IMR-90 (cell line): ENCODE measurements around the gene MAP3K5. TPM values are rescaled to one million over a fixed set of nuclear protein-coding genes. Genes with fewer than 3 reads are reported as not detected.

Experiments used
- ATAC-seq: fragments of 200-7000 bp; cut with Tn5 transposase; 2 replicates; pipeline ENCODE4 v1.9.1; 2020; ENCODE audit warnings: low read depth, mild to moderate bottlenecking, moderate library complexity
- BruUV-seq: library from RNA; stranded (reverse); fragments of 400-500 nt; replicated peaks from 2 replicates; lab custom pipeline; 2021; lab: Mats Ljungman, UMichigan
- CTCF ChIA-PET: fragments of 300-600 bp; formaldehyde crosslinking; extraction: SDS; loops from one replicate; lab custom pipeline; 2021; ENCODE audit warnings: antibody characterized with exemption; lab: Yijun Ruan, JAX
- POLR2A ChIA-PET: fragments of 300-600 bp; sonication (Branson Sonifier 250); formaldehyde crosslinking; loops from one replicate; lab custom pipeline; 2022; ENCODE audit warnings: antibody characterized with exemption; ENCODE audit not compliant: unreplicated experiment; lab: Charles Lee
- DNase-seq: peaks from one replicate; pipeline ENCODE4 v3.0.0; 2013
- H2AFZ ChIP-seq: replicated peaks from 2 replicates; pipeline ENCODE3; 2013; ENCODE audit warnings: low read length, mild to moderate bottlenecking; ENCODE audit not compliant: poor library complexity
- H2AK5ac ChIP-seq: 2 replicates; pipeline ENCODE4 v1.6.1; 2013; ENCODE audit warnings: low read depth, low read length, inconsistent platforms
- H2AK9ac ChIP-seq: replicated peaks from 2 replicates; pipeline ENCODE3; 2013; ENCODE audit warnings: mild to moderate bottlenecking, low read depth, low read length, moderate library complexity; ENCODE audit not compliant: poor library complexity
- H2BK120ac ChIP-seq: 2 replicates; pipeline ENCODE4 v1.6.1; 2013; ENCODE audit warnings: low read depth, low read length, inconsistent platforms
- H2BK15ac ChIP-seq: 3 replicates; pipeline ENCODE4 v1.6.1; 2013; ENCODE audit warnings: low read depth, low read length, inconsistent platforms
- H2BK20ac ChIP-seq: 2 replicates; pipeline ENCODE4 v1.6.1; 2013; ENCODE audit warnings: low read depth, mild to moderate bottlenecking, inconsistent platforms, low read length, moderate library complexity
- H2BK5ac ChIP-seq: 2 replicates; pipeline ENCODE4 v1.6.1; 2013; ENCODE audit warnings: mild to moderate bottlenecking, low read depth, low read length, inconsistent platforms; ENCODE audit not compliant: poor library complexity, severe bottlenecking
- H3K14ac ChIP-seq: replicated peaks from 2 replicates; pipeline ENCODE4 v1.6.1; 2013; ENCODE audit warnings: low read depth, low read length, inconsistent platforms
- H3K18ac ChIP-seq: 2 replicates; pipeline ENCODE4 v1.6.1; 2013; ENCODE audit warnings: low read depth, low read length, control low read depth
- H3K23ac ChIP-seq: 2 replicates; pipeline ENCODE4 v1.6.1; 2013; ENCODE audit warnings: low read depth, low read length, inconsistent platforms
- H3K27ac ChIP-seq: 2 replicates; pipeline ENCODE4 v1.5.1; 2013; ENCODE audit warnings: mild to moderate bottlenecking, control low read depth, low read length; ENCODE audit not compliant: insufficient read depth
- H3K27me3 ChIP-seq: 2 replicates; pipeline ENCODE4 v1.6.1; 2013; ENCODE audit warnings: low read length; ENCODE audit not compliant: control insufficient read depth, insufficient read depth
- H3K36me3 ChIP-seq: 2 replicates; pipeline ENCODE4 v1.6.1; 2013; ENCODE audit warnings: low read length, mixed read lengths; ENCODE audit not compliant: control insufficient read depth, insufficient read depth
- H3K4ac ChIP-seq: 2 replicates; pipeline ENCODE4 v1.6.1; 2013; ENCODE audit warnings: low read depth, low read length, inconsistent platforms
- H3K4me1 ChIP-seq: 2 replicates; pipeline ENCODE4 v1.6.1; 2013; ENCODE audit warnings: low read length, mixed read lengths; ENCODE audit not compliant: control insufficient read depth, insufficient read depth
- H3K4me2 ChIP-seq: 2 replicates; pipeline ENCODE4 v1.6.1; 2013; ENCODE audit warnings: low read depth, mild to moderate bottlenecking, control low read depth, low read length, moderate library complexity
- H3K4me3 ChIP-seq: 2 replicates; pipeline ENCODE4 v1.5.1; 2013; ENCODE audit warnings: low read depth, mild to moderate bottlenecking, control low read depth, low read length, moderate library complexity; ENCODE audit not compliant: insufficient read depth
- H3K56ac ChIP-seq: 2 replicates; pipeline ENCODE4 v1.6.1; 2013; ENCODE audit warnings: low read length, inconsistent platforms; ENCODE audit not compliant: insufficient read depth; ENCODE audit errors: extremely low read depth
- H3K79me1 ChIP-seq, 2 experiments: 2 replicates each; pipeline ENCODE4 v1.6.1; 2013; ENCODE audit warnings: low read length in 2 of 2, inconsistent platforms in 1 of 2, low read depth in 1 of 2
- H3K9ac ChIP-seq: 2 replicates; pipeline ENCODE4 v1.6.1; 2013; ENCODE audit warnings: low read depth, low read length, control low read depth
- H3K9me1 ChIP-seq: 2 replicates; pipeline ENCODE4 v1.6.1; 2013; ENCODE audit warnings: low read length, inconsistent platforms; ENCODE audit not compliant: insufficient read depth
- H3K9me3 ChIP-seq: 2 replicates; pipeline ENCODE4 v1.6.1; 2013; ENCODE audit warnings: low read length; ENCODE audit not compliant: control insufficient read depth, insufficient read depth
- H4K20me1 ChIP-seq: 2 replicates; pipeline ENCODE4 v1.6.1; 2013; ENCODE audit warnings: low read length, inconsistent platforms; ENCODE audit not compliant: insufficient read depth
- H4K5ac ChIP-seq: 2 replicates; pipeline ENCODE4 v1.6.1; 2013; ENCODE audit warnings: mild to moderate bottlenecking, low read depth, low read length, control low read depth
- H4K8ac ChIP-seq, 2 experiments: 2 replicates each; pipeline ENCODE4 v1.6.1; 2013; ENCODE audit warnings: low read depth in 2 of 2, low read length in 2 of 2, control low read depth in 1 of 2, inconsistent platforms in 1 of 2
- H4K91ac ChIP-seq: 2 replicates; pipeline ENCODE4 v1.6.1; 2013; ENCODE audit warnings: low read depth, low read length, inconsistent platforms; ENCODE audit not compliant: insufficient read depth
- BHLHE40 ChIP-seq: fragments of 150-350 bp; IDR thresholded peaks from 2 replicates; pipeline ENCODE4 v1.6.1; 2016; ENCODE audit warnings: mild to moderate bottlenecking, low read depth, low read length
- CEBPB ChIP-seq: IDR thresholded peaks from 2 replicates; pipeline ENCODE4 v1.6.1; 2012; ENCODE audit warnings: low read depth, low read length, improper control_type of control experiment
- CHD1 ChIP-seq: IDR thresholded peaks from 2 replicates; pipeline ENCODE4 v1.6.1; 2012; ENCODE audit warnings: low read depth, low read length, improper control_type of control experiment
- FOS ChIP-seq: fragments of 150-350 bp; IDR thresholded peaks from 2 replicates; pipeline ENCODE4 v1.6.1; 2016; ENCODE audit warnings: low read depth, low read length
- MAFK ChIP-seq: IDR thresholded peaks from 2 replicates; pipeline ENCODE4 v1.6.1; 2012; ENCODE audit warnings: low read depth, low read length, improper control_type of control experiment
- MAZ ChIP-seq: IDR thresholded peaks from 2 replicates; pipeline ENCODE4 v1.6.1; 2012; ENCODE audit warnings: low read depth, mild to moderate bottlenecking, low read length, improper control_type of control experiment, moderate library complexity, borderline replicate concordance
- MXI1 ChIP-seq: IDR thresholded peaks from 2 replicates; pipeline ENCODE4 v1.6.1; 2012; ENCODE audit warnings: low read depth, mild to moderate bottlenecking, low read length, moderate library complexity, borderline replicate concordance
- NFE2L2 ChIP-seq: fragments of 150-350 bp; IDR thresholded peaks from 2 replicates; pipeline ENCODE4 v1.6.1; 2016; ENCODE audit warnings: low read depth, mild to moderate bottlenecking, low read length
- POLR2A ChIP-seq: IDR thresholded peaks from 2 replicates; pipeline ENCODE4 v1.6.1; 2012; ENCODE audit warnings: mild to moderate bottlenecking, low read depth, low read length
- RAD21 ChIP-seq: IDR thresholded peaks from 2 replicates; pipeline ENCODE4 v1.6.1; 2012; ENCODE audit warnings: low read length, improper control_type of control experiment
- RCOR1 ChIP-seq: IDR thresholded peaks from 2 replicates; pipeline ENCODE4 v1.6.1; 2012; ENCODE audit warnings: mild to moderate bottlenecking, low read length, improper control_type of control experiment; ENCODE audit not compliant: insufficient replicate concordance
- RFX5 ChIP-seq: IDR thresholded peaks from 2 replicates; pipeline ENCODE4 v1.8.0; 2012; ENCODE audit warnings: low read depth, mild to moderate bottlenecking, low read length, moderate library complexity
- SMC3 ChIP-seq: fragments of 150-350 bp; IDR thresholded peaks from 2 replicates; pipeline ENCODE4 v1.6.1; 2016; ENCODE audit warnings: low read depth, mild to moderate bottlenecking, antibody characterized with exemption, low read length, moderate library complexity
- WGBS, 2 experiments: methylation state at CpG; one replicate each; pipeline versions ENCODE4 v1.1.5 to v1.1.7; 2013; ENCODE audit warnings: missing lambda C conversion rate in 2 of 2; ENCODE audit not compliant: insufficient read length in 1 of 2; ENCODE audit errors: extremely low coverage in 2 of 2; 5-methylcytosine and 5-hydroxymethylcytosine counted together
- dilution Hi-C: fragments of 300-500 bp; cut with HindIII; formaldehyde crosslinking; loops from one replicate; pipeline ENCODE4 v1.14.3; 2018; ENCODE audit warnings: low sequenced_read_pairs; ENCODE audit not compliant: unreplicated experiment
- in situ Hi-C: fragments of 300-500 bp; cut with MboI; formaldehyde crosslinking; loops from 3 replicates; pipeline ENCODE4 v1.14.3; 2019; ENCODE audit warnings: low sequenced_read_pairs, inconsistent platforms, mixed read lengths
- intact Hi-C: fragments of 100-400 bp; cut with micrococcal nuclease; formaldehyde crosslinking; loops from 2 replicates; pipeline ENCODE4 v1.10.0; 2022
- polyA plus RNA-seq, 3 experiments: library from polyadenylated mRNA; depleted of rRNA; stranded (reverse); fragments of >200 nt; gene quantifications; 2 replicates each; pipeline ENCODE4 v1.2.3, GENCODE V29; 2012; ENCODE audit warnings: low replicate concordance in 1 of 3
- total RNA-seq: library from RNA; depleted of rRNA; stranded (reverse); fragments of >200 nt; gene quantifications from 2 replicates; pipeline ENCODE4 v1.2.3, GENCODE V29; 2012
- TF ChIP-seq, protein P1 (sequence below): fragments of 150-350 bp; IDR thresholded peaks from 2 replicates; pipeline ENCODE4 v1.6.1; 2016; ENCODE audit warnings: low read depth, mild to moderate bottlenecking, low read length, moderate library complexity, borderline replicate concordance
- TF ChIP-seq, protein P2 (sequence below): conservative IDR thresholded peaks from 2 replicates; pipeline ENCODE4 v1.5.1; 2012; ENCODE audit warnings: mild to moderate bottlenecking, low read depth, low read length, improper control_type of control experiment
- TF ChIP-seq, protein P3 (sequence below): fragments of 150-350 bp; IDR thresholded peaks from 2 replicates; pipeline ENCODE4 v1.6.1; 2017; ENCODE audit warnings: mild to moderate bottlenecking, antibody characterized with exemption, low read length, low read depth

MAP3K5 gene
- total and polyA plus RNA-seq, 2 of the 4 experiments (the other 2 are of a cell fraction): 5.4 to 17.6 TPM

DNA sequence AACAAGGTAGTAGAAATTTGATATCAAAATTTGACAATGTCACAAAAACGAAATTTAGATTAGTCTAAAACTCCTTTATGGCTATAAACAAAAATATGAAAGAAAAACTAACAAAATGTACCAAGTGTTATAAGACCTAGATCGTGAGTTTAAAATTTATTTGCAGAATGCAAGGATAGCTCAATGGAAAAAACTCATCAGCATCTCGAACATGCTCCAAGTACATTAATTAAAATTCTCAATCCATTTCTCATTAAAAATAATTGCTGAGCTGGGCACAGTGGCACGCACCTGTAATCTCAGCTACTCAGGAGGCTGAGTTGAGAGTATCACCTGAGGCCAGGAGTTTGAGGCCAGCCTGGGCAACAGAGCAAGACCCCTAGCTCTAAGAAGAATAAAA lies 70.8 kb downstream of the MAP3K5 start:
- no TSS peak for BruUV-seq
- CTCF ChIA-PET: interaction anchor here (0.7 to 1.0 kb wide), 2 partner anchors 12 to 52 kb away, joined by 3 to 5 read pairs; no protein-coding TSS in a partner anchor

More for the DNA sequence above, 70.8 kb downstream of the MAP3K5 start:
- dilution Hi-C loops: no loop called here
- Histone ChIP-seq H3K79me1 (peaks cover 17 to 58% of the 10 kb centered on the region in 2 experiments), H3K4ac (no peak overlapping the region), H2BK20ac (no peak overlapping the region), H3K9me3 (no peaks in the 10 kb centered on the region), H3K14ac (no peak overlapping the region), H2BK5ac (no peak overlapping the region), H4K91ac (no peak overlapping the region), H3K9me1 (0 out of 2 replicates have a peak, but pooled peaks cover under 1% of the 10 kb centered on the region), H3K56ac (no peak overlapping the region), H3K23ac (no peak overlapping the region), H4K20me1 (peaks cover 8% of the 10 kb centered on the region; the same call in 1 of the 2 replicates), H3K4me2 (no peak overlapping the region), H2BK15ac (no peak overlapping the region), H2AK9ac (no peak overlapping the region), H3K18ac (no peak overlapping the region), H2BK120ac (no peak overlapping the region), H3K4me3 (no peak overlapping the region), H4K5ac (no peak overlapping the region), H3K27ac (no peak overlapping the region), H4K8ac (no peak overlapping the region), H3K4me1 (peaks cover 3% of the 10 kb centered on the region), H3K36me3 (0 out of 2 replicates have a peak, but pooled peaks cover 2% of the 10 kb centered on the region), H3K9ac (no peak overlapping the region), H2AK5ac (no peak overlapping the region), H3K27me3 (no peaks in the 10 kb centered on the region), H2AFZ (no peak overlapping the region)
- no peak for DNase-seq
- TF ChIP-seq SMC3 (no peak), POLR2A (no peak), MAZ (no peak), NFE2L2 (no peak), MXI1 (no peak), MAFK (no peak), RAD21 (no peak), FOS (no peak), CEBPB (no peak), BHLHE40 (no peak), RFX5 (no peak), RCOR1 (no peak), CHD1 (no peak)
- TF ChIP-seq, protein P1, sequence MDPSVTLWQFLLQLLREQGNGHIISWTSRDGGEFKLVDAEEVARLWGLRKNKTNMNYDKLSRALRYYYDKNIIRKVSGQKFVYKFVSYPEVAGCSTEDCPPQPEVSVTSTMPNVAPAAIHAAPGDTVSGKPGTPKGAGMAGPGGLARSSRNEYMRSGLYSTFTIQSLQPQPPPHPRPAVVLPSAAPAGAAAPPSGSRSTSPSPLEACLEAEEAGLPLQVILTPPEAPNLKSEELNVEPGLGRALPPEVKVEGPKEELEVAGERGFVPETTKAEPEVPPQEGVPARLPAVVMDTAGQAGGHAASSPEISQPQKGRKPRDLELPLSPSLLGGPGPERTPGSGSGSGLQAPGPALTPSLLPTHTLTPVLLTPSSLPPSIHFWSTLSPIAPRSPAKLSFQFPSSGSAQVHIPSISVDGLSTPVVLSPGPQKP: no peak
- TF ChIP-seq, protein P2, sequence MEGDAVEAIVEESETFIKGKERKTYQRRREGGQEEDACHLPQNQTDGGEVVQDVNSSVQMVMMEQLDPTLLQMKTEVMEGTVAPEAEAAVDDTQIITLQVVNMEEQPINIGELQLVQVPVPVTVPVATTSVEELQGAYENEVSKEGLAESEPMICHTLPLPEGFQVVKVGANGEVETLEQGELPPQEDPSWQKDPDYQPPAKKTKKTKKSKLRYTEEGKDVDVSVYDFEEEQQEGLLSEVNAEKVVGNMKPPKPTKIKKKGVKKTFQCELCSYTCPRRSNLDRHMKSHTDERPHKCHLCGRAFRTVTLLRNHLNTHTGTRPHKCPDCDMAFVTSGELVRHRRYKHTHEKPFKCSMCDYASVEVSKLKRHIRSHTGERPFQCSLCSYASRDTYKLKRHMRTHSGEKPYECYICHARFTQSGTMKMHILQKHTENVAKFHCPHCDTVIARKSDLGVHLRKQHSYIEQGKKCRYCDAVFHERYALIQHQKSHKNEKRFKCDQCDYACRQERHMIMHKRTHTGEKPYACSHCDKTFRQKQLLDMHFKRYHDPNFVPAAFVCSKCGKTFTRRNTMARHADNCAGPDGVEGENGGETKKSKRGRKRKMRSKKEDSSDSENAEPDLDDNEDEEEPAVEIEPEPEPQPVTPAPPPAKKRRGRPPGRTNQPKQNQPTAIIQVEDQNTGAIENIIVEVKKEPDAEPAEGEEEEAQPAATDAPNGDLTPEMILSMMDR: no peak
- TF ChIP-seq, protein P3, sequence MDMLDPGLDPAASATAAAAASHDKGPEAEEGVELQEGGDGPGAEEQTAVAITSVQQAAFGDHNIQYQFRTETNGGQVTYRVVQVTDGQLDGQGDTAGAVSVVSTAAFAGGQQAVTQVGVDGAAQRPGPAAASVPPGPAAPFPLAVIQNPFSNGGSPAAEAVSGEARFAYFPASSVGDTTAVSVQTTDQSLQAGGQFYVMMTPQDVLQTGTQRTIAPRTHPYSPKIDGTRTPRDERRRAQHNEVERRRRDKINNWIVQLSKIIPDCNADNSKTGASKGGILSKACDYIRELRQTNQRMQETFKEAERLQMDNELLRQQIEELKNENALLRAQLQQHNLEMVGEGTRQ: no peak
- intact Hi-C loops: no loop called here
- in situ Hi-C loops: no loop called here
- 60% methylated on average over 1 of the region's 4 CpGs; no CpG with 5 or more reads in 1 of the 2 experiments for WGBS, 2 experiments
- POLR2A ChIA-PET: no interaction called here
- no peak for ATAC-seq
